Measurements from ENCODE around the gene DRAP1. TPM values are rescaled to one million over a fixed set of nuclear protein-coding genes. Genes with fewer than 3 reads are reported as not detected.

Gene DRAP1
- total and polyA plus RNA-seq, 2 experiments from 2014 or later = 307 to 533 TPM

DNA sequence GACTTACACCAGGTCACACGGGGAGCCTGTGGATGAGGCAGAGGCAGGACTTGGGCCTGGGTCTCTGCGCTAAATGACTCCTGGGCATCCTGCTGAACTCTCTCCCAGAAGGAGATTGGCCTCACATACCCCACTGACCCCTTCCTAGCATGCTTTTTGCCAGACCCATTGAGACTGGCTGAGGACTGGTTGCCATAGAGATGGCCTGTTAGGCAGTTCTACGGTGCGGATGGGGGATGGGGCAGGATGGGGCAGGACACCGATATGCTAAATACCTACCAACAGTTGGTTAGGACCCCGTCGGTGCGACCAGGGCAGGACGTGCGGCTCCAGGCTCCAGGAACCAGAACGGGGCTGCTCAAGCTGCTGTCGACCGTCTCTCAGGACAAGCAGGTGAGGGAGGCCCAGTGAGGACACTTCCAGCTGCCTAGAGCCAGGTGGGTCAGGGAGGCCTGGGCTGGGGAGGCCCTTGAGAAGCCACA, 26.2 kb downstream of the DRAP1 start, which contains the start of gene TSGA10IP:
Gene TSGA10IP (plus strand): TSS at position 51 of the 482 bp plus-strand sequence. CDS start 196 bp downstream, at position 247.
- Histone ChIP-seq H3K9me3 (ENCODE audit: low read depth) (no peaks in the 10 kb centered on the region), H2AFZ (no peak within 1 kb of the TSS), H3K4me3 (no peak within 1 kb of the TSS), H3K4me1 (ENCODE audit: insufficient read depth) (peaks cover 18% of the 10 kb centered on the region), H3K9ac (no peak within 1 kb of the TSS), H3F3A (ENCODE audit: insufficient read depth) (peaks cover 18% of the 10 kb centered on the region), H3K79me2 (ENCODE audit: insufficient read depth) (no peaks in the 10 kb centered on the region), H3K9me2 (ENCODE audit: insufficient read depth) (no peaks in the 10 kb centered on the region), H3K27ac (no peak within 1 kb of the TSS), H3K36me3 (ENCODE audit: low read depth) (no peaks in the 10 kb centered on the region), H3K27me3 (replicated peaks; ENCODE audit: insufficient read depth) (no peaks in the 10 kb centered on the region), H3K4me2 (ENCODE audit: unreplicated experiment) (no peak within 1 kb of the TSS), H4K20me1 (ENCODE audit: insufficient read depth) (no peaks in the 10 kb centered on the region)
- in situ Hi-C loops (cut with MboI) = no loop called here
- no peak for DNase-seq
- no peak for TF ChIP-seq EZH2phosphoT487 (IDR thresholded peaks at IDR 0.05; ENCODE audit: insufficient read depth, low read depth)
- 67% methylated on average over 13 of the region's 13 CpGs for WGBS, 2 experiments (ENCODE audit: low coverage in 1 of 2, low lambda C conversion rate in 2 of 2, missing lambda C conversion rate in 2 of 2)

- peaks cover 13% of the 10 kb centered on the region for H3F3A ChIP-seq (ENCODE audit: insufficient read depth)
- 86 to 89% methylated on average over 11 of the region's 11 CpGs for WGBS, 2 experiments (ENCODE audit: low coverage in 1 of 2, low lambda C conversion rate in 2 of 2, missing lambda C conversion rate in 2 of 2)
- H3K27ac ChIP-seq = no peak overlapping the region
- H3K79me2 ChIP-seq (ENCODE audit: insufficient read depth) = no peaks in the 10 kb centered on the region
- DNase-seq = no peak
- H3K27me3 ChIP-seq (replicated peaks; ENCODE audit: insufficient read depth) = no peaks in the 10 kb centered on the region
- H3K9ac ChIP-seq = no peak overlapping the region
- no peak overlapping the region for H3K4me2 ChIP-seq (ENCODE audit: unreplicated experiment)
- H3K9me2 ChIP-seq (ENCODE audit: insufficient read depth) = no peaks in the 10 kb centered on the region
- TF ChIP-seq EZH2phosphoT487 (IDR thresholded peaks at IDR 0.05; ENCODE audit: insufficient read depth, low read depth) (no peak), EZH2 (IDR thresholded peaks at IDR 0.05; ENCODE audit: insufficient read depth, poor library complexity, severe bottlenecking) (no peak)
- H3K9me3 ChIP-seq (ENCODE audit: low read depth) = no peaks in the 10 kb centered on the region
- H4K20me1 ChIP-seq (ENCODE audit: insufficient read depth) = no peaks in the 10 kb centered on the region
- peaks cover 12% of the 10 kb centered on the region for H3K4me1 ChIP-seq (ENCODE audit: insufficient read depth)
- in situ Hi-C loops (cut with MboI) = no loop called here
- no peak overlapping the region for H3K4me3 ChIP-seq
- no peak overlapping the region for H2AFZ ChIP-seq
- H3K36me3 ChIP-seq (ENCODE audit: low read depth) = no peaks in the 10 kb centered on the region
Measured at GRCh38 chr11:65945941-65946558, 26.8 kb downstream of the DRAP1 start.

DNA sequence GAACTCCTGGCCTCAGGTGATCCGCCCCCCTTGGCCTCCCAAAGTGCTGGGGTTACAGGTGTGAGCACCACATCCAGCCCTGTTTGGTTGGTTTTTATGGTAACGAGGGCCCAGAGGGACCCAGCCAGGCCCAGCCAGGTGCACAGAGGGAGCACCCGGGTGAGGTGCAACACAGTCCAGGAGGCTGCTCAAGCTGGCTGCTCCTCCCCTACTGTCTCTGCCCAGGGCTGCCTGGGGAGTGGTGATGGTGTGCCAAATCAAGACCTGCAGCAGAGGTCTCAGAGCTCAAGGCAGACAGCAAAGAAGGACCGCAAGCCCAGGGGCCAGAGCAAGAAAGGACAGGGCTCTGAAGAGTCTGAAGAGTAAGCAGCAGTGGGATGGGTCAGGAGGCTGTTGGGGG, 27.4 kb downstream of the DRAP1 start:
- TF ChIP-seq EZH2 (IDR thresholded peaks at IDR 0.05; ENCODE audit: insufficient read depth, poor library complexity, severe bottlenecking) (no peak), EZH2phosphoT487 (IDR thresholded peaks at IDR 0.05; ENCODE audit: insufficient read depth, low read depth) (no peak)
- in situ Hi-C loops (cut with MboI) = no loop called here
- H3K9ac ChIP-seq = no peak overlapping the region
- no peaks in the 10 kb centered on the region for H3K79me2 ChIP-seq (ENCODE audit: insufficient read depth)
- peaks cover 7% of the 10 kb centered on the region; the same call in 1 of the 2 replicates for H3F3A ChIP-seq (ENCODE audit: insufficient read depth)
- H3K9me3 ChIP-seq (ENCODE audit: low read depth) = no peaks in the 10 kb centered on the region
- no peak overlapping the region for H3K4me3 ChIP-seq
- H3K9me2 ChIP-seq (ENCODE audit: insufficient read depth) = no peaks in the 10 kb centered on the region
- H3K4me1 ChIP-seq (ENCODE audit: insufficient read depth) = peaks cover 9% of the 10 kb centered on the region
- H3K4me2 ChIP-seq (ENCODE audit: unreplicated experiment) = no peak overlapping the region
- no peak overlapping the region for H3K27ac ChIP-seq
- H2AFZ ChIP-seq = no peak overlapping the region
- no peaks in the 10 kb centered on the region for H3K27me3 ChIP-seq (replicated peaks; ENCODE audit: insufficient read depth)
- H4K20me1 ChIP-seq (ENCODE audit: insufficient read depth) = no peaks in the 10 kb centered on the region
- DNase-seq = no peak
- WGBS, 2 experiments (ENCODE audit: low coverage in 1 of 2, low lambda C conversion rate in 2 of 2, missing lambda C conversion rate in 2 of 2) = 71 to 86% methylated on average over 4 of the region's 4 CpGs
- no peaks in the 10 kb centered on the region for H3K36me3 ChIP-seq (ENCODE audit: low read depth)

DNA sequence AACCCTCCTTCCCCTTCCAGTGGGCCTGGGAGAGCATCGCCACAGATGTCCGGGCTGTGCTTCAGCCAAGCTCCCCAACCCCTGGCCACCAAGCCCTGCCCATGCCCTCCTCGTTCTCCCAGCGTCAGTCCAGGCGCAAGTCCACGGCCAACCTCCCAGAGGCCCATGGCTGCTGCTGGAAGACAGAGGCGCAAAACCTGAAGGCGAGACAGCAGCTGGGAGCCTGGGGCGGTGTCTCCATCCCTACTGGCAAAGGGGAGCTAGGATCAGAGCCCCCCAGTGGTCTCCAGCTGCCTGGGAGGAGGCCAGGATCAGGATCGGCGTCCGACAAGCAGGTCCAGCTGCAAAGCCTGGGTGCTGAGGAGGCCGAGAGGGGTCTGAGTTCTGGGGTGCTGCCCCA, 27.9 kb downstream of the DRAP1 start:
- TF ChIP-seq EZH2 (IDR thresholded peaks at IDR 0.05; ENCODE audit: insufficient read depth, poor library complexity, severe bottlenecking) = no peak
- no peaks in the 10 kb centered on the region for H3K36me3 ChIP-seq (ENCODE audit: low read depth)

More for the DNA sequence above, 27.9 kb downstream of the DRAP1 start:
- H3F3A ChIP-seq (ENCODE audit: insufficient read depth) = 0 out of 2 replicates have a peak, but pooled peaks cover 3% of the 10 kb centered on the region
- H3K9ac ChIP-seq = no peak overlapping the region
- no peak overlapping the region for H2AFZ ChIP-seq
- H3K27me3 ChIP-seq (replicated peaks; ENCODE audit: insufficient read depth) = no peaks in the 10 kb centered on the region
- H3K27ac ChIP-seq = no peak overlapping the region
- no peak for DNase-seq
- no peaks in the 10 kb centered on the region for H3K79me2 ChIP-seq (ENCODE audit: insufficient read depth)
- no peaks in the 10 kb centered on the region for H3K9me2 ChIP-seq (ENCODE audit: insufficient read depth)
- H3K9me3 ChIP-seq (ENCODE audit: low read depth) = no peaks in the 10 kb centered on the region
- peaks cover 4% of the 10 kb centered on the region; the same call in 1 of the 2 replicates for H3K4me1 ChIP-seq (ENCODE audit: insufficient read depth)
- H4K20me1 ChIP-seq (ENCODE audit: insufficient read depth) = no peaks in the 10 kb centered on the region
- WGBS, 2 experiments (ENCODE audit: low coverage in 1 of 2, low lambda C conversion rate in 2 of 2, missing lambda C conversion rate in 2 of 2) = 77 to 83% methylated on average over 13 of the region's 13 CpGs
- H3K4me3 ChIP-seq = no peak overlapping the region
- no peak overlapping the region for H3K4me2 ChIP-seq (ENCODE audit: unreplicated experiment)
- in situ Hi-C loops (cut with MboI) = no loop called here
